Fibroblast of skin of left quadriceps (primary cell): ENCODE measurements around the gene IFIT1.
"Not testable (repeated sequence)": the region's sequence is repeated elsewhere in the genome, so short reads cannot be mapped to it uniquely, and the experiment has no call there.

ENCODE experiments used
- DNase-seq, 2 experiments: peaks; one replicate each; pipeline ENCODE4 v3.0.0-alpha.2; 2013; ENCODE audit warnings: low read depth in 2 of 2

IFIT1 gene

DNA sequence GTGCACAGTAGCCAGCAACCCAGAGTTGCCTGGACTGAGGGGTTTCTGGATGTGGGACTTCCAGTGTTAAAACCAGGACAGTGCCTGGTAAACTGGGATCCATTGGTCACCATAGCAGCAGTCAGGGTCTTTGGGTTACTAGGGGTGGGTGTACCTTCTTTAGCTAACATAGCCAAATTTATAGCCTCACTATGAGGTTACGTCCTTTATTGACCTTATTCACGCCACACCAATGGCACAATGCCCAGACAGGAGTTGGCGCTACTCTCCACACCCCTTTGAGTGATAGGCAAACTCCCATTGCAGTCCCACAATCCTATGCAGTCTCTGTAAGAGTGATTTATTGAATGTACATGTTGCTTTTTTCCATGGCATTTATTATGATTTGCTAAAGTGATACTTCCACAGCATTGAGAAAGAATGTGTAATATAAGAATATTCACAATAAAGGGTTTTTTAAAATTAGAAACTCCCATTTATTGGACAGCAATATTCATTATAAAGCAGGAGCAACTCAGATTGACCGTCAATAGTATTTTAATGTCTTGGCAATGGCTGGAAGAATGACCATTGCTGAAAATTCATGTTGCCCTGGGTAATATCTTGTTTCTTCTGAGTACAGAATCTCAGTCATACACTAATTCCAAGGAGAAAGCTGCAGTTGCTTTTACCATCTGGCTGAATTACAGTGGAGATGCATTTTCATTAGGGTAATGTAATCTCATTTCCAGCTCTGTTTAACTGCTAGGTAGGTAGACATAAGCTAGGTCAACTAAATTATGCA is 48.0 kb downstream of the IFIT1 start:
- no peak for DNase-seq

DNA sequence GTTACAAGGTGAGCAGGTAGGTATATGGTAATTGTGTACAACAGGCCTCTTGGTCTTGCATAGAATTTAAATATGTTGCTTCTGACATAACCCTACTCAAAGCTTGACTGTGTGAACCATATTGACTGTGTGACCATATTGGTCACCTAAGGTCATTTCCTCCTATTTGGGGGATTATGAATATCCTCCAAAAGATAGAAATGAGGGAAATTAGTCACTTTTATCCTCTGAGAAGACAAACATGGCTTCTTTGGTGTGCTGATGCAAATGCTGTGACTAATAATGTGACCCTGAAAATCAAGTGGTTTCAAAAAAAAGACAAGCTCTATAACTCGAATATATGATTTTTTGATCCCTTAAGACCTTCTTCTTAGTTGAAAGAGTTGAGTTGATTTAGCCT is 49.9 kb downstream of the IFIT1 start:
- no peak for DNase-seq

DNA sequence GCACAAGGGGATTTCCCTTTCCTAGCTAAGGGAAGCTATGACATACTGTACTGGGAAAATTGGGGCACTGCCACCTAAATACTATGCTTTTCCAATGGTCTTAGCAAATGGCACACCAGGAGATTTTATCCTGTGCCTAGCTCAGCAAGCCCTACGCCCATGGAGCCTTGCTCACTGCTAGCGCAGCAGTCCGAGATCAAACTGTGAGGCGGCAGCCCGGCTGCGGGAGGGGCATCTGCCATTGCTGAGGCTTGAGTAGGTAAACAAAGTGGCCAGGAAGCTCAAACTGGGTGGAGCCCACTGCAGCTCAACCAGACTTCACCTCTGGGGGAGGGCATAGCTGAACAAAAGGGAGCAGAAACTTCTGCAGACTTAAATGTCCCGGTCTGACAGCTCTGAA is 52.4 kb downstream of the IFIT1 start:
- not testable (repeated sequence) for DNase-seq

DNA sequence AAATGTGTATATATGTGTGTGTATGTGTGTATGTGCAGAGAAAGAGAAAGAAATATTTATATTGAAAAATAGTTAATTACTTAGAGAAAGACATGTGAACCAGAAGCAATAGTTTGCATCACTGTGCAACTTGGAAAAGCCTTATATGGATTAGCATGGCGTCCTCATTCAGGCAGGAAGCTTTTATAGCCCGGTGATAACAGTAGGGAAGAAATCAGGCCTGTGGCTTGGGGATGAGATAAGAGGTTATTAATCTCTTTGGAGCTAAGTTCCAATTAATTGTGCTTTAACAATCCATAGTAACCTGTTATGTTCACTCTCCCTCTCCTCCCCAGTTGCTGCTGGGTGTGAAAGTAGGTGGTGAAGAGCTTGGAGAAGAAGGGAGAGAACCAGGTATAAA is 58.5 kb downstream of the IFIT1 start:
- no peak for DNase-seq

DNA sequence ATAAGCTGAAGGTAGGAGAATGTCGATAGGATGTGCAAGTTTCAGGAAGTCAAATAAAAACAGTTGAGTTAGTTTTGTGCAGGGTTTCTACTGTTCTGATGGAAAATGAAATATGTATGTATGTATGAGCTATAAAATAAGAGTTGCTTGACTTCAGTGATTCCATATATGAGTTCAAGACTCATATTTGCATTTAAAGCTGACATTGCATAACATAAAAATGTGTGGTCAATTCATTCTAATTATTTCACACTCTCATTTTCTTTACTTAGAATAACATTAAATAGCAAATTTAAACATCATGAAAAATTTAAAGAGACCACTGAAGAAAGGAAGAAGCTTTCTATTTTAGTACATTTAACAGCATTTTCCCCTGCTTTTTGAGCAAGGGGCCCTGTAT is 59.8 kb downstream of the IFIT1 start:
- DNase-seq, result no peak

DNA sequence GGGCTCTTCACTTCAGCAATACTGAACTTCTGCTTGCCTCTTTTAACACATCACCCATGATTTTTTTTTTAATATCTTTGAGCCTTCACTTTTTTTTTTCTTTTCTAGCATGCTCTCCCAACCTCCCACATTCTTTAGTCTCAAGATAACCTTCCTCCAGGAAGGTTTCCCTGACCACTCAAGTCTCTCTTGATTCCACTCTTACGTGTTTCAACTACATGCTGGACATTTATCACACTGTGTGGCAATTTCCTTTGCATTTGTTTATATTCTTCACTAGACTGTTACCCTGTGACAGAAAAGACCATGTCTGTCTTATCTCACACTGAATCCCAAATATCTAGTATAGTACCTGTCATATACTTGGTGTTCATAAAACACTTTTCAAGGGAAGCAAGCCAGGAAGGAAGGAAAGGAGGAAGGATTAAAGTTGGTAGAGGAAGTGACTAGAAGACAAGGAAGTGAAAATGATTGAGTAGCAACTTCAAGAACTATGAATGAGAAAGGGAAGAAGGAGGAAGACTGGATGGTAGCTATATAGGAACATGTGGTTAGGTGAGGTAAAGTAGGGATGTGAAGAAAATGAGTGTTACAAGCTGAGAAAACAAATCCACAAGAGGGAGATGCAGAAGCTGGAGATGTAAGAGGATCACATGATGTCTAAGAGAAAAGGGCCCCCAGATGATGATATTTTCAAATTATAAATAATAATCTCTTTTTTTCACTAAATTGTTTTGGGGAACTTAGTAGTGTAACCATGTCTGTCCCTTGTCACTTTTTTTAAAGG is 62.3 kb downstream of the IFIT1 start:
- no peak for DNase-seq
